Amygdala (tissue), 56 donors: ENCODE measurements around the gene NABP1.
"Not testable (repeated sequence)": the region's sequence is repeated elsewhere in the genome, so short reads cannot be mapped to it uniquely, and the experiment has no call there.

Experiments
- DNase-seq, 56 donors: peaks; one replicate each; lab custom pipeline; 2025; lab: John Stamatoyannopoulos, UW

The NABP1 gene, protein sequence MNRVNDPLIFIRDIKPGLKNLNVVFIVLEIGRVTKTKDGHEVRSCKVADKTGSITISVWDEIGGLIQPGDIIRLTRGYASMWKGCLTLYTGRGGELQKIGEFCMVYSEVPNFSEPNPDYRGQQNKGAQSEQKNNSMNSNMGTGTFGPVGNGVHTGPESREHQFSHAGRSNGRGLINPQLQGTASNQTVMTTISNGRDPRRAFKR

DNA sequence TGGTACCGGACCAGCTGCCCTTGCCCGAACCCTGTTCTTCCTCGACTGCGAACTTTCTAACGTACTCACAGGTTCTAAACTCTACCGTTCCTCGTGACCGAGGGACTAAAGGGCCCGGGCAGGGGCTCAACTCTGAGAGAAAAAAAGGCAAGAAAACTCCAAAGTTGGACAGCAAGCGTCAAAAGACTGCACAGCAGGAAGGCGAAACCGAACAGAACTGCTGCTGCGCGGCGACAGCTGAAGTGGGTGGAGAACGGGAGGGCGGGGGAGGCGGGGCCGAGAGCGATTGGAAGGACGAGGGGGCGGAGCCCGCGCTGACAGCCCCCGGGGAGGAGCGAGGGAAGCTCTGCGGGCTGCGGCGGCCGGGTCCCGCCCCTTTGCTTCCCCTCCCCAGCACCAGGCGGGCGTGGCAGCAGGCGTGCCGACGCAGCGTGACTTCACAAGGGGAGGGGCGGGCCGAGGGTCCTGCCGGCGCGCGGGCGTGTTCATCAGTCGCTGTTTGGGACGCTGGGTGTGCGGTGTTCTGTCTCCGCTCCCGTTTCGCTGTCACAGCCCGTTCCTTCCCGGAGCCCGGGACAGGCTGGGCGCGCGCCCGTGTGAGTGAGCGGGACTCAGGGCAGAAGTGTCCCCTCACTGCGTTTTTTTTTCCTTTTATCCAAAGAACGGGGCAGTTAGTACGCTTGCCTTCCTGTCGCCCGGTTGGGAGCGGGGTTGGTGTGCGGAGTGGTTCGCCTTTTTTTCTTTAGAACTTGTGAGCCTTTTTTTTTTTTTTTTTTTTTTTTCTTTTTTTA lies at the start of gene NABP1:
TSS of gene NABP1 (plus strand) at position 491 of the 791 bp plus-strand sequence. CDS start 479 bp downstream, outside the sequence.
- peak; percentile 75 to 99 (median 96) for DNase-seq

DNA sequence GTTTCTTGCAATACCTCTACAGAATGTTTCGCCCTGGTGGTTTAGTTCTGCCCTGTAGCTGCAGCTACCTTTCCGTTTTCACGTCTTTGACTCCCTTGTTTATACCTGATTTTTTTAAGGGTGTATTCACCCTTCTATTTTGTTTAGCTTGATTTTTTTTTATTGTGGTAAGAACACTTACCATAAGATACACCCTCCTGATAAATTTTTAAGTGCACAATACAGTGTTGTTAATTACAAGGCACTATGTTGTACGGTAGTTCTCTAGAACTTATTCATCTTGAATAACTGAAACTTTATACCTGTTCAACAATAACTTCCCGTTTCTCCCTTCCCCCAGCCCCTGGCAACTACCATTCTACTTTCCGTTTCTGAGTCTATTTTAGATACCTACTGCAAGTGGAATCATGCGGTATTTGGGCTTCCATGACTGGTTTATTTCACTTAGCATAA lies 48.9 kb upstream of the NABP1 start:
- DNase-seq, result no peak

DNA sequence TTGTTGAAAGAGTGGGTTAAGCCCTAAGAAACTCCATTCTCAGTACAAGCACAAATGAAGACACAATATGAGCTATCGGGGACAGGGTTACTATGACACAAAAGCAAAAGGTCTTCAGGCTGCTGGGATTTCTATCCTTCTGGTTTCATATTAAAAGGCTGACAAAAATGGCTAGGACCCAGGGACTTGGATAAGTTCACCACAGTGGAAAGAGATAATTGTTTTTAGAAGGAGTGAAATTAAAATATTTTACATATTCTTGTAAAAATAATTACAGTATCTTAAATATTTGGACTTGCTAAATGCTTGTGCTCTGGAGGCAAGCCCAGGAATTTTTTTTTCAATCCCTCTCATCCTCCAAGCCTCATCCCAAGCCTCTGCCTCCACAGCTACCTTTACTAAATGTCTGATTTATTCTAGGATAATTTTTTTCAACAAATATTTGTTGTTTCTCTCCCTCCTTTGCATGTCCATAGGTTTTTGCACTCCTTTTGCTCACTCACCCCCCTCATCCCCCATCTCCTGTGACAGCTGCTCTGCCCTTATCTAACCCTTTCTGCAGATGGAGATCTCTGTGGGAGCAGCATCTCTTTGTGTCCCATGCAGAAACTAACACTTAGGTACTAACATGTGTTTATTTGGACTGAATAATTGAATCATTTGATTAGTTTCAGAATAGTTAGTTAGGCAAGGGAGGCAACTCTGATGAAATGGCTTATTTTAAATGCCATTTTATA lies 47.8 kb upstream of the NABP1 start:
- DNase-seq, result no peak

DNA sequence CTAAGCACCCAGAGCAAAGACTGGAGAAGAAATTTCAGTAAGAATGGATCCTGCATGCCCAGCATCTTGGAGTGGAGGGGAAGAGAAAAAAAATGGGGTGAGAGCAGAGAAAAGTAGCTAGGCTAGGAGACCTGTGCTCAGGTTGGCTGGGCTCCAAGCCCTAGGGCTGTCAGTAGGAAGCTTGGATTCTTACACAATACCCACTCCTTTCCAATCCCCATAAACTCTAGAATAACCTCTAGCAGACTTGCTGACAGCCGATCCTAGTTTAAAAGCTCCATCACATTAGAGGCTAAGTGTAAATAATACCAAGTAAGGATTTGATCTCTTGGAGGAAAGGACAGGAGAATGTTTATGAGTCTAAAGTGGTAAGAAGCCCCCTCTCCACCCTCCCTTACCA lies 46.2 kb upstream of the NABP1 start:
- DNase-seq, result no peak

DNA sequence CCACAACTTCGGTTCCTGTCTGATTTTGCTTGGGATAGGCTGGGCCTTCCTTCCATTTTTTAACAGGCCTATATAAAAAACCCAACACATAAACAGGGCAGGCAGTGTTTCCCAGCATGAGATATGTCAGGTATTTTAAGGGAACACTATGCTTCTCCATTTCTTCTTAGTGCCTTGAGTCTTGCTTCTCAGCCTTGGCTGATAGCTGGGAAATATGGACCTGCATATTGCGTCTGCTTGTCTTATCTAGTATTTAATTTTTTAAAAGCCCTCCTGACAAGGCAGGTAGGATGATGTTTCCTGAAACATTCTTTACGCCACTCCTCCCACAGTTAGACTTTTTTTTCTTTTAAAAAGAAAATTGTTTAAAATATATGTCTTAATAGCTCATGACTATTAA lies 45.5 kb upstream of the NABP1 start:
- DNase-seq, result no peak

DNA sequence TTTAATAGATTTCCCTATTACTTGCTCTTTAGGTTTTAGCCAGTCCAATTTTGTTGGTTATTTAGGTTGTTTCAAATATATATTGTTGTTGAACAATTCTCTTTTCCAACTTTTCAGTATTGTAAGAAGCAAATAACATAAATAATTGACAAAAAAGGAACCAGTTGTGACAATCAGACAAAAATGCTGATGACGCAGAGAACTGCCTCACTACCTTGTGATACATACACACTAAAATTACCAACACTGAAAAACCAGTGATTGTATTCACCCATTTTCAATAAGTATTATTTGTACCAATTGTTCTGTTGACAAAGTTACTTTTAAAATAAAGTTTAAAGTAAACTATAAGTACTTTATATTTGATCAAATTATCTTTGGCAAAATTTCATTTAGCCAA lies 43.1 kb upstream of the NABP1 start:
- DNase-seq, result no peak

DNA sequence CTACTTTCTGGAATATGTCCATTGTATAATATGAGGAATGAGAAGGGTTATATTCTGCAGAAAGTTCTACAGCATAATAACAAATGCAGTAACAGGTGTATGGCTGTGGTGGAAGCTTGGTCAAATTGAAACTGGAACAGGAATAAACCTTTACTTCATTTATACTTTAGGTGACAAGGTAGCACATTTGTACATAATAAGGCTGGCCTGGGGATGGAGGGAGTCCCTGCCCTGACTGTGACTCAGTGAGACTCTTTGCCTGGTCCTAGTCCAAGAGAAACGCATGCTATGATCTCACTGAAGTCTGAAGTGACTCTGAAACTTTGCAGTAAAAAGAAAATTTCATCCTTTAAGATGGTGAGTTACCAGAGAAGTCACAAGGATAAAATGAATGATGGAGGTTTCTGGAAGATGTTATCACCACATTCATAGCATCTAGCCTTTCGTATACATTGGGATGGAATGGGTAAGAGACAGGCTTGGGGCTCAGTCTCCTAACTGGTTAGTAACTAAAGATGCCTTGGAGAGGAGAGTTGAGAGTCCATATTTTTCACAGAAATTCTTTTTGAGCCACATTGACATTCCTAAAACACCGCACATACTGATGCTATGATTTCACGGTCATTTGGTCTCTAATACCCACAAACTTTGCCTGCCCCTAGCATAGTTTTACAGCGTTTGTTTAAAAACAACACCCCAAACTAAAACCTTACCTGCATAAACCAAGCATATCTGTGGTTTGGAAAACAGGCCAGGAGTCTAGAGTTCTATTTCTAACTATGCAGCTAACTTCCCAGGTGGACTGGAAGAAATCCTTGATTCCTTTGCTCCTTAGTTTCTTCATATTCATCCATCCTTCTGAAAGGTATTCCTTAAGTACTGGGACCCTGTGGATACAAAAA lies 42.4 kb upstream of the NABP1 start:
- DNase-seq, result no peak

DNA sequence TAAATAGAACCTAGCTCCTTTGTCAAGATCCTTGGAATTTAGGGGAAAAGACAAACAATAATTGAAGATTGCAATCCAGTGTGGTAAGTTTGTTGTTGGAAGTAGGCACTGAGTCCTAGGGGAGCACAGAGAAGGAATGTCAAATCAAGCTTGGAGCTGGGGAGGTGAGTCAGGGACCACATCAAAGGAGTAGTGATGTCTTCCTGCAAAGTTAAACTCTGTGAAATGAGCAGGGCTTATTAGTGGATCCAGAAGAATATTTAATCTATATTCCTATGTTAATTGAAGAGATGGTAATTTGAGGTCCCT lies 41.7 kb upstream of the NABP1 start:
- DNase-seq, result no peak

DNA sequence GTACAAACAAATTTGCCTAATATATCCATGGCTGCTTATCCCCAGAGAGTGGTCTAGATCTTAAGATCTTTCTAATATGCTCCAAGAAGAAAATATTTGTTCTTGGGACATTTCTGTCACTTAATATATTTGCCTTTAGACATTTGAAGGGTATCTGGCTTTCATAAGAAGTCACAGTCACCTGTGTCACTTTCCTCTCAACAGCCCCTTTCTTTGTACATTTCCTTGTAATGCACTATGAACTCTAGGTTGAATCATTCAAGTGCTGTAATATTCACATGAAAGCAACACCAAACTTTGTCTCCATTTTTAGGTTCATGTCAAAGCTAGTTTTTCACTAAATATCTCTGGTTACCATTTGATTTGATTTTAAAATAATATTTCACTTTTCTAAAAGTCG lies 41.4 kb upstream of the NABP1 start:
- no peak for DNase-seq

DNA sequence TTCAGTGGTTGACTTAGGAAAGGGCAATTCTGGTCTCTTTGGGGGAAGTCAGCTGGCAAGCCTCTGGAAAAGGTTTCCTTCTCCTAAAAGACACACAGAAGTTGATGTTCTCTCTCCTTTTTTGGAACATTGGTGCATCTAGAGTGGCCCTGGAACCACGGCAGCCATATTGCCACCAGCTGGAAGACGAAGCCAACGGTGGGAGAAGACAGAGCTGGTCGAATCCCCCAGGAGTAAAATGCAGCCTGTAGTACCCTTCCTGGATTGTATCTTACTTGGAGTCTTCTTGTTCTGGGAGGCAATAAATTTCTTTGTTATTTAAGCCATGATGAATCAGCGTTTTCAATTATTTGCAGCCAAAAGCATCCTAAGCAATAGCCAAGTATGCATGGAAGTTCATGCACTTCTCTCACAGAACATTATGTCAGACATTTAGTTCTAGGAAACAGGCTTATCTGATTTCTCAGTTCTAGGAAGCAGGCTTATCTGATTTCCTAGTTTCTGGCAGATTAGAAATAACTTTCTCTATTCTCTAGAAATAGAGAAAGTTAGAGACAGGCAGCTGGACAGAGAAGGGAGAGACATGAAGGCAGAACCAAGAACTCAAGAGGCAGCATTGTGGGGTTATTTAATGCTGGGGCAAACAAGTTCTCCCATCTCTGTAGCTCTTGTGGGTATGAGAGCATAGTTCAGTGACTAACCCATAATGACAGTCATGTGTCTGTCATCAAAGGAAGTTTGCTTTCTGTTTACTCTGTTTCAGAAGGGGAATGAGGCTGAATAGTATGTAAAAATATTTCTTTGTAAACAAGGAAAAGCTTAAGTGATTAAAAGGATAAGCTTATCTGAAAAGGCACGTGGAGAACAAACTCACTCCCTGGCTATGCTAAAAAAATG lies 40.5 kb upstream of the NABP1 start:
- DNase-seq, result no peak

DNA sequence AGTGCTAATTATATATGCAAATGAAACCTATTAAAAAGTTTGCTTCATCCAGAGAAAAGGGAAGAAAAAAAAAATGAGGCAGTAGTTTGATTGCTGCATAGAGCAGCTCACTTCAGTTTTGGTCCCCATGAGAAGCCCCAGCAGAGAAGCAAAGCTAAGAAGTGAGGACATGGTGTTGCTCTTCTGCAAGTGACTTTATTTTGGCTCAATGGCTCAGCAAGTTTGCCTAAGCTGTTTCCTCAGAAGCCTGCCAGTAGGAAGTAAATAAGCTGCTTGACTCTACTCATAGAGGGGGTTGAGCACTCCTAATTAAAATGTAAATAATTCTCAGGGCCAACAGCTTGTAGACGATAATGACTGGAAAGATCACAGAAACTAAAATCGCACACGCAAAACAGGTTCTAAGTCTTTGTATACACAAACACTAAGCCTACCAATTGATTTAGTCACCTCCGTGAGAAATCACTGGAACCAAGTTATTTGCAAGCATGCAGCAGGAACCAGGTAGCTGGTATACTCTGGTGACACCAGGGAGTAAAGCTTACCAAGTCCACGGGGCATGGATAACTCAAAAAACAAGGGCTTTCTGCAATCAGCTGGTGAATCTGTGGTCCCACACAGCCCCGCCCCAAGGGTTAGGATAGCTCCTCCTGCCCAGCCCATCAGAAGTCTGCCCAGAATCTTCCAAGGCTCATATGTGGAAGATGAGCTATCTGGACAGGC lies 39.7 kb upstream of the NABP1 start:
- DNase-seq, result no peak

DNA sequence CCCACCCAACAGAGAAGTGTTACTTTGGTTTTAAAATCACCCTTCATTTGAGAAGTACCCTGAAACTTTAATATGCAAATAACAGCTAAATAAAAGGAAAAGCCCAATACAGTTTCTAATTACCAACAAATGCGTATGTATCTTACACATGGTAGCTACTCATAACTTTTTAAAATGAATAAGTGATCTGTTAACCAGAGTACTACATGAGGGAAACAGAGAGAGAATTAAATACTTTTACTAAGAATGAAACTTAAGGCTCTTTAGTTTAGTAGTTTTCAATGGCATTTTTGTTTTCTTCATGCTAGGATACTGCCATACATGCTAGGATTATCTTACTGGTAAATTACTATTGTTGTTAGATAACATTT lies 39.1 kb upstream of the NABP1 start:
- DNase-seq, result no peak

DNA sequence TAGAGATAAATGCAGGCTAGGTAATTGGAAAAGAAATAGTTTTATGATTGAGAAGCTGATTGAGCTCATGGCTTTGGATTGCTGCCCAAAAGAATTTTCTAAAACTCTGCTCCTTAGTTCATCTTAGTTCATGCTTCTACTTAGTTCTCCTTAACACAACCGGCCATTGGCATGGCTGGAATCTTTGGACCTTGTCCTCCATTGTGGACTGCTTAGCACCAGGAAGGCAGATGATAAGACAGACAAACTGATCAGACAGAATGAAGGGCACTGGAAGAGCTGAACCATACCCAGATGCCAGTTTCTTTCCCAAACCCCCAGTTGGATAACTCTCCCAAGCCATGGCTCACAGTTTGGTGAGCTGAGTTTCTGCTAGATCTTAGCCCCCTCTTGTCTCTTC lies 36.3 kb upstream of the NABP1 start:
- no peak for DNase-seq

DNA sequence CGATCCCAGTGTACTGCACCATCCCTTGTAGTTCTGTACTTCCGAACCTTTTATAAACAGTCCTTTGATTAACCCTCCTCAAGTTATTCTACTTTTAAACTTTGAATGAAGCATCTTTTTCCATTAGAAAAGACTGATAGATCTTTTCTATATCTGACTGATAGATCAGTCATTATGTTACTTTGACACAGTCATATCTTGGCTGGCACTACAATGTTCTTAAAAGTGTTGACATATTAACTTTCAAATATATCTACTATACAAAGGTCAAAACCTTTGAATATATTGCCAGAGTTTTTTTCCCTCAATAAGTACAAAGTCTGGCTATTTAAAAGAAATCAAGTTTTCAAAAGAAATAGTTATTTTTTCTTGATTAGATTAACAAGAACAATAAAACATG lies 35.4 kb upstream of the NABP1 start:
- no peak for DNase-seq

DNA sequence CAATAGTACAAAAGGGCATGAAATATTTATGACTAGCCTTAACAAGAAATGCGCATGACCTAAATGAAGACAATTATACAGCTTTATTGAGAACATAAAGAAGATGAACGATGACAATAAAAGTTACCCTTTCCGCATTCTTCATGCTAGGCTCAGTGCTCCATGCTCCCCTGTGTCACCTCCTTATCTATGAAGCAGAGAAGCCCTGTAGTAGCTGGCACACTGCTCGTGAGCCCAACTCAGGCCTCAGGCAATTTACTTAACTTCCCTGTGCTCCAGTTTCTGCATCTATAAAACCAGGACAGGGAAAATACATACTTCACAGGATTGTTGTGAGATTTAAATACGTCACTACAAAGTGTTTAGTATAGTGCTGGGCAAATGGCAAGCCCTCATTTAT lies 34.5 kb upstream of the NABP1 start:
- no peak for DNase-seq

DNA sequence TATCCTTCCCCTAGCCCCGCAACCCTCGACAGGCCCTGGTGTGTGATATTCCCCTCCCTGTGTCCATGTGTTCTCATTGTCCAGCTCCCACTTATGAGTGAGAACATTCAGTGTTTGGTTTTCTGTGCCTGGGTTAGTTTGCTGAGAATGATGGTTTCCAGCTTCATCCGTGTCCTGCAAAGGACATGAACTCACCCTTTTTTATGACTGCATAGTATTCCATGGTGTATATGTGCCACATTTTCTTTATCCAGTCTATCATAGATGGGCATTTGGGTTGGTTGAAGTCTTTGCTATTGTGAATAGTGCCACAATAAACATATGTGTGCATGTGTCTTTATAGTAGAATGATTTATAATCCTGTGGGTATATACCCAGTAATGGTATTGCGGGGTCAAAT lies 33.3 kb upstream of the NABP1 start:
- not testable (repeated sequence) for DNase-seq

DNA sequence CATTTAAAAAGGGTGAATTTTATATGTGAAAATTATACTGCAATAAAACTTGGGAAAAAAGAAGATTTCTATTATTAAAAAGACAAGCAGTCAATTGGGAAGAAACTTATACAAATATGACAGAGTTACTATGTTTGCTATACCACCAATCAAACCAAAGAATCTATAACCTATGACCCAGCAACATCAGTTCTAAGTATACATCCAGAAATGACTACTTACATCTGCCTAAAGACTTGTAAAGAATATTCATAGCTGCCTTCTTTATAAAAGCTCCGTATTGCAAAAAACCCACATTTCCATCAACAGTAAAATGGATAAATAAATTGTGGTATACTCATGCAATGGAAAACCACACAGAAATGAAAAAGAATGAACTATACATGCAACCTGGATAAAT lies 32.9 kb upstream of the NABP1 start:
- no peak for DNase-seq

DNA sequence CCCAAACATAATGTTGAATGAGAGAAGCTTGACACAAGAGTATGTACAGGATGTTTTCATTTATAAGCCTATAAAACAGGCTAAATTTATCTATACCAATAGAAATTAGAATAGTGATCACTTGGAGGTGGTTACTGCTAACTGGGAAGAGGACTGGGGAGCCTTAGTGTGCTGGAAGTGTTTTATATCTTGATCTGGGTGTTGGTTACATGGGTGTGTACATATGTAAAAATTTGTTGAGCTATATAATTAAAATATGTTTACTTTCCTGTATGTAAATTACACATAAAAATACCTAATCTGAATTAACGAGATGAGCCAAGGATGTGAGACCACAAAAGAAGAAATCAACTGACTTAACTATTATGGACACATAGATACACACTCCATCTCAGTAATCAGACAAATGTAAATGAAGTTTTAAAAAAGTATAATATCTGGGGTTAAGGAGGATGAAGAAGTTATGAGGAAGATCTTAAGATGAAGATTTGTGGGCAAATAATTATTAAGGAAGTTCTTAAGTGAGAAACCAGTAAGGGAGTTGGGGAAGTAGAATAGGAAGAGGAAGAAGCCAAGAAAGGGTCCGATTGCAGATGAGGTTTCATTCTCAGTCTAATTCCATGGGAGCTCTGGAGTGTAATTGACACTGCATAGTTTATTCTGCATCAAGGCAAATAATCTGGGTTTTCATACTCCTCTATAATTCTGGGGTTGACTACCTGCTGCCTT lies 32.3 kb upstream of the NABP1 start:
- no peak for DNase-seq
